HG03457 (cell line): Measurements from ENCODE around the gene NAB1.
"Not testable (repeated sequence)": the region's sequence is repeated elsewhere in the genome, so short reads cannot be mapped to it uniquely, and the experiment has no call there.

ENCODE experiments used
- ATAC-seq: cut with Tn5 transposase; IDR thresholded peaks from one replicate; pipeline ENCODE4 v1.9.1; 2021; ENCODE audit warnings: moderate number of reproducible peaks; ENCODE audit not compliant: unreplicated experiment

The NAB1 gene, protein sequence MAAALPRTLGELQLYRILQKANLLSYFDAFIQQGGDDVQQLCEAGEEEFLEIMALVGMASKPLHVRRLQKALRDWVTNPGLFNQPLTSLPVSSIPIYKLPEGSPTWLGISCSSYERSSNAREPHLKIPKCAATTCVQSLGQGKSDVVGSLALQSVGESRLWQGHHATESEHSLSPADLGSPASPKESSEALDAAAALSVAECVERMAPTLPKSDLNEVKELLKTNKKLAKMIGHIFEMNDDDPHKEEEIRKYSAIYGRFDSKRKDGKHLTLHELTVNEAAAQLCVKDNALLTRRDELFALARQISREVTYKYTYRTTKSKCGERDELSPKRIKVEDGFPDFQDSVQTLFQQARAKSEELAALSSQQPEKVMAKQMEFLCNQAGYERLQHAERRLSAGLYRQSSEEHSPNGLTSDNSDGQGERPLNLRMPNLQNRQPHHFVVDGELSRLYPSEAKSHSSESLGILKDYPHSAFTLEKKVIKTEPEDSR

DNA sequence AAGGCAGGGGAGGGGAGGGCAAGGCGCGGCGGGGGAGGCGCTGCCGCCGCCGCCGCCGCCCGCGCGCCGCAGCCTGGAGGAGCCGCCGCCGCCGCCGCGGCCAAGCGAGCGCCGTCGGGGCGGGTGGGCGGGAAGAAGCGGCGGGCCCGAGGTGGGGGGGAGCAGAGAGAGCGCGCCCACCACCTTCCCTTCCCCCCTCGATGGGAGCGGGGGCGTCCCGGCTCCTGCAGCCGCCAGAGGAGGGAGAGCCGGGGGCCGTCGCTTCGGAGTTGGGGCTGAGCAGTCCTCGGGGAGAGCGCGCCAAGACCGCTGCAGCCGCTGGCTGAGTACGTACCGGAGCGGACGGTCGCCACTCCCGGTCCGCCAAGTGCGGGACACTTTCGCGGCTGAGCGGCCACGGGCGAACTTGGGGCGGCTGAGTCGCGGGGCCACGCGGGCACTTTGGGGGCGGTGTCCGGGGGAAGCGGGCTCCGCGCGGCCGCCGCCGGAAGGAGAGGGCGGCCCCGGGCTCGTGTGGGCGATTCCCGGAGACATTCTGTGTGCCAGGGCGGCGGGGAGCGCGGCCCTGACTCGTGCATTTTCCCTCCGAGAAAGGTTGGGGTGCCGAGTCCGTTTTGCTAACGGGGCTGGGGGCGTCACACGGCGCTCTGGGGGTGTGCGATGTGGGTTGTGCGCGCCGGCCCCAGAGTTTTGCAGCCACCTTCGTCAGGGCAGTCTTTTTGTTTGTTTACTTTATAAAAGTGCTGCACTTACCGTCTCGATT is at the start of gene NAB1:
NAB1 (plus strand) TSS at position 49 of the 763 bp plus-strand sequence. CDS start 10,094 bp downstream, outside the sequence.
- peak; percentile 37 for ATAC-seq

- no peak for ATAC-seq
These were observed 49.2 kb upstream of the NAB1 start for GRCh38 chr2:190599546-190600220.

DNA sequence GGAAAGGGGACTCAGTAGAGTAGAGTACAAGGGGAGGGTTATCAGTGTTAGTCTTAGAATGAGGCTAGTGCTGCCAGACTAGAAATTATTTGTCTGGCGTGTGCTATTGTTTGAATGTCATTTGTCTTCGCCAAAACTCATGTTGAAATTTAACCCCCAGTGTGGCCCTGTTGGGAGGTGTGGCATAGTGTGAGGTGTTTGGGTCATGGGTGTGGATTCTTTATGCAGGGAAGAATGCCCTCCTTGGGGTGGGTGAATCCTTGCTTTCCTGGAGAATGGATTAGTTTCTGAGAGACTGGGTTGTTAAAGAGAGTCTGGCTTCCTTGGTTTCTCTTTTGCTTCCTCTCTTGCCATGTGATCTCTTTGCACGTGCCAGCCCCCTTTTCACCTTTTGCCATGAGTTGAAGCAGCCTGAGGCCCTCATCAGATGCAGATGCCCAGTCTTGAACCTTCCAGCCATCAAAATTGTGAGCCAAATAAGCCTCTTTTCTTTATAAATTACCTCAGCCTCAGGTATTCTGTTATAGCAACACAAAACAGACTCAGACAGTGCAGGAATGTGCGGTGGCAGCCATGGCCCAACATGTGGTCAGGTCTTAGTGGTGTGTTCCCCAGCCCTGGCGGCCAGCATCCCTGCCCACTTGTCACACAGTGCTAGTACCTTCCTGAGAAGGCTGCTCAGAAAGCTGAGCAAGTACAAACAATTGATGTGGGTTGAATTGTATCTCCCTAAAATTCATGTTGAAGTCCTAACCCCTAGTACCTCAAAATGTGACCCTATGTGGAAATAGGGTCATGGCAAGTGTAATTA is 48.4 kb upstream of the NAB1 start:
- ATAC-seq: no peak

GRCh38 chr2:190603374-190603773 is 45.5 kb upstream of the NAB1 start:
- no peak for ATAC-seq

DNA sequence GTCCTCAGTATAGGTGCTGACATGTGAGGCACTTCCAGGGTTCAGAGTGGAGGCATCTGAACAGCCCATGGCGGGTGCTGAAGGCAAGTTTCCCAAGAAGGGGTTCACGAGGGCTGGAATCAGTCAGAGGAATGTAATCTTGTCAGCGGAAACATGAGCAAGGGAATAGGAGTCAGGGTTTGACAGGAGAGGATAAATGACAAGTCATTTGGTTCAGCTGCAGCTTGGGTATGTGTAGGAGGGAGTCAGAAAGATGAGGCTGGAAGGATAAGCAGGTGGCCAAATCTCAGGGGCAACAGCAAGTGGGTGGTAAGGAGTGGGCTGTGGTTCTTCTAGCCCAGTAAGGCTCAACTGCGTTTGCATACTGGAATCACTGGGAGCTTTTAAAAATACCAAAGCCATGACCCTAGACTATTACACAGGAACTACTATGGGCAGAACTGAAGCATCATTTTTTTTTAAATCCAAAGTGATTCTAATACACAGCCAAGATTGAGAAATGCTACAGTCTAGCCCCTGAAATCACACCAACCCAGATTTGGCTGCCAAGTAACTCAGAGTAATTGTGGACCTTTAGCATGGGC is 41.8 kb upstream of the NAB1 start:
- ATAC-seq: no peak

- no peak for ATAC-seq
These were observed 41.1 kb upstream of the NAB1 start for GRCh38 chr2:190607657-190608357.

- ATAC-seq: not testable (repeated sequence)
These were observed 40.0 kb upstream of the NAB1 start for GRCh38 chr2:190608863-190609262.

- not testable (repeated sequence) for ATAC-seq
These were observed 39.5 kb upstream of the NAB1 start for GRCh38 chr2:190609397-190609796.

- ATAC-seq: not testable (repeated sequence)
These were observed 38.4 kb upstream of the NAB1 start for GRCh38 chr2:190610528-190610927.

- ATAC-seq: no peak
These were observed 33.2 kb upstream of the NAB1 start for GRCh38 chr2:190615555-190616200.

GRCh38 chr2:190618030-190618429 is 30.9 kb upstream of the NAB1 start:
- ATAC-seq: no peak

- ATAC-seq: no peak
These were observed 23.2 kb upstream of the NAB1 start for GRCh38 chr2:190625691-190626090.

GRCh38 chr2:190626641-190627210 is 22.2 kb upstream of the NAB1 start:
- no peak for ATAC-seq

- peak; percentile 62 for ATAC-seq
These were observed 21.2 kb upstream of the NAB1 start for GRCh38 chr2:190627448-190628412.

DNA sequence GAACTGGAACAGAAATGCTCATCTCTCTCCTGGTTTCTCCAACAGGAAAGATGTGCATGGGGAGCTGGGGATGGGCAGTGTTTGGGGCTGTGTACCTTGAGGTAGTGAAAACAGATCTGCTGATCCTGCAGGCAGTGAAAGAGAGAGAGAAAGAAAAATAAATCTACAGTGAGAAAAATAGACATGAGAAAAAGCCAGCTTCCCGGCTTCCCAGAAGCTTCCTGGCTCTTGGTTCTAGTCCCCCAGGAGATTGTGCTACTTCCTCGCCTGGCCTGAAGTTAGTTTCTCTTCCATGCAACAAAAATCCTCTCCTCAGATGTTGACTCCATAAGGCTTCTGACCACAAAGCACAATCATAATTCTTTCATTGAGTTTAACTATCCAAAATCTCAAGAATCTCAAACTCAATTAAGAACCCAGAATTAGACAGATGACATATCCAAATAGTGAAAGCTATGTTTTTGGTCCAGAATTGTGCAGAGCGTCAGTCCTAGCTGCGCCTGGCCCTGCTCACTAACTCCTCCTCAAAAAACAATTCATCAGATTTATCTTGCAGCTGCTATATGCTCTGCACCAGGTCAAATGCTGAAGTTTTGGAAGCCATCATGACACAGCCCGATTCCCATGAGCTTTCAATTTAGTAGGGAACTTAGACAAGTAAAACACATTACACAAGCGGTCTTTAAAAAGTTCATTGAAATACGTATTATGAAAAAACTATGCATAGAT is 20.1 kb upstream of the NAB1 start:
- ATAC-seq: no peak

- no peak for ATAC-seq
These were observed 14.5 kb upstream of the NAB1 start for GRCh38 chr2:190634381-190634780.

GRCh38 chr2:190635781-190636180 is 13.1 kb upstream of the NAB1 start:
- no peak for ATAC-seq
